Liver (tissue), 3 donors: ENCODE results near the gene DOC2B.

Source experiments
- ATF3 ChIP-seq: IDR thresholded peaks from 2 replicates; pipeline ENCODE4 v1.6.1; 2016; ENCODE audit warnings: antibody characterized with exemption
- CTCF ChIP-seq: fragments of 150-350 bp; IDR thresholded peaks from 2 replicates; pipeline ENCODE4 v1.5.1; 2017; ENCODE audit warnings: improper control_type of control experiment, low read depth, low read length; ENCODE audit not compliant: missing input control
- HNF4G ChIP-seq: IDR thresholded peaks from 2 replicates; pipeline ENCODE4 v1.6.1; 2016; ENCODE audit warnings: antibody characterized with exemption
- MAX ChIP-seq: IDR thresholded peaks from 2 replicates; pipeline ENCODE4 v1.6.1; 2016; ENCODE audit warnings: antibody characterized with exemption
- RAD21 ChIP-seq, 2 donors: IDR thresholded peaks; 2 replicates each; pipeline ENCODE4 v1.6.1; 2016; ENCODE audit warnings: antibody characterized with exemption in 2 of 2, mild to moderate bottlenecking in 2 of 2
- REST ChIP-seq: IDR thresholded peaks from 2 replicates; pipeline ENCODE4 v1.6.1; 2016; ENCODE audit warnings: antibody characterized with exemption, mild to moderate bottlenecking
- RXRA ChIP-seq, 2 donors: IDR thresholded peaks; 2 replicates each; pipeline ENCODE4 v1.6.1; 2017 to 2018; ENCODE audit warnings: antibody characterized with exemption in 2 of 2, mild to moderate bottlenecking in 1 of 2
- SP1 ChIP-seq: IDR thresholded peaks from 2 replicates; pipeline ENCODE4 v1.6.1; 2018; ENCODE audit warnings: antibody characterized with exemption, mild to moderate bottlenecking
- YY1 ChIP-seq: IDR thresholded peaks from 2 replicates; pipeline ENCODE4 v1.6.1; 2016; ENCODE audit warnings: antibody characterized with exemption, mild to moderate bottlenecking
- donor health status: healthy.
- donor health status: healthy.

GRCh38 chr17:213286-214105, 32.0 kb upstream of the DOC2B start:
- TF ChIP-seq CTCF (no peak), REST (no peak), SP1 (no peak), MAX (no peak), RAD21 (IDR thresholded peaks at IDR 0.05) (no peak), YY1 (no peak), HNF4G (no peak), RXRA (IDR thresholded peaks at IDR 0.05) (no peak), ATF3 (no peak)
